Stimulated activated effector memory CD8-positive, alpha-beta T cell treated with anti-CD3 and anti-CD28 coated beads, Interleukin-12 subunit alpha, Interleukin-12 subunit beta, amount 100 ng/mL, for 72 hours (primary cell): ENCODE measurements around the gene PCBP3.

Source experiments
- ATAC-seq: fragments of 150-1000 bp; cut with Tn5 transposase; 2 replicates; pipeline ENCODE4 v1.10.0; 2021
- DNase-seq, 2 donors: peaks; one replicate each; pipeline ENCODE4 v3.0.0; 2021 to 2022; ENCODE audit warnings: low spot score in 2 of 2
- H3K27ac Mint-ChIP-seq: one replicate; pipeline ENCODE4 v1.8.0; 2022; ENCODE audit warnings: mild to moderate bottlenecking, mixed read lengths
- H3K36me3 Mint-ChIP-seq: one replicate; pipeline ENCODE4 v1.8.0; 2022; ENCODE audit warnings: mild to moderate bottlenecking, mixed read lengths
- H3K4me1 Mint-ChIP-seq: one replicate; pipeline ENCODE4 v1.8.0; 2022; ENCODE audit warnings: mixed read lengths
- H3K4me3 Mint-ChIP-seq: one replicate; pipeline ENCODE4 v1.8.0; 2022; ENCODE audit warnings: mild to moderate bottlenecking, mixed read lengths
- H3K9me3 Mint-ChIP-seq: one replicate; pipeline ENCODE4 v1.8.0; 2022; ENCODE audit warnings: mixed read lengths

PCBP3 gene

DNA sequence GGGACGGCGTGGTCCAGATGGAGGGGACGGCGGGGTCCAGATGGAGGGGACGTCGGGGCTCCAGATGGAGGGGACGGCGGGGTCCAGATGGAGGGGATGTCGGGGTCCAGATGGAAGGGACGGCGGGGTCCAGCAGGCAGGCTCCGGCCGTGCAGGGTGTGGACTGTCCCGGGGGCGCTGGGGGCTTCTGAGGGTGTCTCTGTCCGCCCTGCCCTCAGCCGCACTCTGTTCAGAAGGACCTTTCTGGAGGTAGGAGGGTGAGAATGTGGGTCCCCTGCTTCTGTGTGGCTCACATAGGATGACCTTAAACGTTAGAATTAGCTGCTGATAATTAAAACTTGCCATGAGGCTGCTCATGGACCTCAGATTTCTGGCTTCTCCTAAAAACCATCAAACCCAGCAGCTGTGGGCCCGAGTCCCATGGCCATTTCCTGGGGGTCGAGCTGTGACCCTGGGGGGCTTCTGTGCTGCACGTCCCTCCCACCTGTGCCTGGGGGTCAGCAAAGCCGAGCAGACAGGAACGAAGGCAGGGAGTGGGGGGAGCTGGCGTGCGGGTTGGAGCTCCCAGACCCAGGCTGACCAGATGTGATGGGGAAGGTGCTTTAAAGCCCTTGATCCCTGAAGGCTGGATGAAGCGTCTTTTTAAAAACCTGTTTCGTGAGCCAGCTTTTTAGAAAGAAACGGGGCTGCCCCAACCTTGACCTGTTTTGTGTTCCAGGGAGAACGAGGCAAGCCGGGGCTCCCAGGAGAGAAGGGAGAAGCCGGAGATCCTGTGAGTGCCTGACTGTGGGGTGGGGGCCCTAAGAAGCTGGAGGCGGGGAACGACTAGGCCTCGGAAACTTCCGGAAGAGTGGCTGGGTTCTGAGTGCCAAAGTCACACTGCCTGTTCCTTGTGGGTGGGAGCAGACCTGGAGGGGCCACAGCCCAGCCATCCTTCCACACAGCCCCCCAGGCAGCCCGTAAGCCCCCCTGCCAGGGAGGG is 345.1 kb downstream of the PCBP3 start:
- Mint-ChIP-seq H3K27ac (no peak overlapping the region), H3K4me3 (no peak overlapping the region), H3K4me1 (peaks cover 10% of the 10 kb centered on the region), H3K36me3 (no peaks in the 10 kb centered on the region), H3K9me3 (peaks cover 3% of the 10 kb centered on the region)
- DNase-seq (no peak), ATAC-seq (no peak)

DNA sequence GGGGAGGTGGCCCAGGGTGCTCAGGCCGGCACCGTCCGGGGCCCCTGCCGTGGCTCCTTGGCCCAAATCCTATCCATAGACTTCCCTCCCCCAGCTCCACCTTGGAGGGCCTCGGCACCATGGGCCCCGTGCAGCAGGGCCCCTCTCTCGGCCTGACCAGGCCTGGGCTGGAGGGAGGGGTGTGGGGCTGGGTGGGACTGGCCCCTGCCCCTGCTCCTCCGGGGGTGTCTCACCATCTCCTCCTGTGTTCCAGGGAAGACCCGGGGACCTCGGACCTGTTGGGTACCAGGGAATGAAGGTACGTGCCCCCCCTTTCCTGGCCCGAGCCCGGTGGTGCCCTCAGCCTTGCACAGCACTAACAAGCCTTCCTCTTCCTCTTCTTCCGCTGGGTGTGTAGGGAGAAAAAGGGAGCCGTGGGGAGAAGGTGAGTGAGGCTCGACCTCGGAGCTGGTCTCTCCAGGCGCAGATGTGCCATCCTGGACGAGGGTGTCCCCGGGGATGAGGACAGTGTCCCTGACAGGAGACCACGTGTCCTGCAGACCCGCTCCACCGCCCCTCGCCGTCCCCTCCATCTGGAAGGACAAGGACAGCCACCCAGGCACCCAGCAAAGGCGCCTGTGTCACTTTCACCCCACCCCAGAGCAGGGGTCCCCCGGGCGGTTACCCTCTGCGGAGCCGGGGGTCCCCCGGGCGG is 346.0 kb downstream of the PCBP3 start:
- Mint-ChIP-seq H3K9me3 (peaks cover 1% of the 10 kb centered on the region), H3K27ac (no peak overlapping the region), H3K4me1 (peaks cover 7% of the 10 kb centered on the region), H3K36me3 (no peaks in the 10 kb centered on the region), H3K4me3 (no peak overlapping the region)
- ATAC-seq = no peak
- no peak for DNase-seq

DNA sequence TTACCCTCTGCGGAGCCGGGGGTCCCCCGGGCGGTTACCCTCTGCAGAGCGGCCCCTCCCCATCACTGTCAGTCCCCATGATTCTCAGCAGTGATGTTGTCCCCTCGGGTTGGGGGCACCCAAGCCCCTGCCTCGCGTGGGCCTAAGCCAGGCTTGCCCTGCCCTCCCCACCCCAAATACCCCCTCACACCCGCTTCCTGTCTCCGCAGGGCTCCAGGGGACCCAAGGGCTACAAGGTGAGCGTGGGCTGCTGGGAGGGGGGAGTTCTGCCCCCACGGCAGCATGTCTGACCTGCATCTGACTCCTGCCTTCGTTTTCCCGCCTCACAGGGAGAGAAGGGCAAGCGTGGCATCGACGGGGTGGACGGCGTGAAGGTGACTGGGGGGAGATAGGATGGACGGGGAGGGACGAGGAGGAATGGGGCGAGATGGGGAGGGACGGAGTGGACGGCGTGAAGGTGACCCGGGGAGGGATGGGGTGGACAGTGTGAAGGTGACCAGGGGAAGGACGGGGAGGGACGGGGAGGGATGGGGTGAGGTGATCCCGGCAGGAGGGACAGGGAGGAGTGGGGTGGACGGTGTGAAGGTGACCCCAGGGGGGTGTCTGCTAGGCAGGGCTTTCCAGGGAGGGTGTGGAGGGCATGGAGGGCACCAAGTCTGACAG is 346.7 kb downstream of the PCBP3 start:
- Mint-ChIP-seq H3K9me3 (no peaks in the 10 kb centered on the region), H3K27ac (no peak overlapping the region), H3K4me3 (no peak overlapping the region), H3K36me3 (no peaks in the 10 kb centered on the region), H3K4me1 (no peaks in the 10 kb centered on the region)
- ATAC-seq (no peak), DNase-seq (no peak)

DNA sequence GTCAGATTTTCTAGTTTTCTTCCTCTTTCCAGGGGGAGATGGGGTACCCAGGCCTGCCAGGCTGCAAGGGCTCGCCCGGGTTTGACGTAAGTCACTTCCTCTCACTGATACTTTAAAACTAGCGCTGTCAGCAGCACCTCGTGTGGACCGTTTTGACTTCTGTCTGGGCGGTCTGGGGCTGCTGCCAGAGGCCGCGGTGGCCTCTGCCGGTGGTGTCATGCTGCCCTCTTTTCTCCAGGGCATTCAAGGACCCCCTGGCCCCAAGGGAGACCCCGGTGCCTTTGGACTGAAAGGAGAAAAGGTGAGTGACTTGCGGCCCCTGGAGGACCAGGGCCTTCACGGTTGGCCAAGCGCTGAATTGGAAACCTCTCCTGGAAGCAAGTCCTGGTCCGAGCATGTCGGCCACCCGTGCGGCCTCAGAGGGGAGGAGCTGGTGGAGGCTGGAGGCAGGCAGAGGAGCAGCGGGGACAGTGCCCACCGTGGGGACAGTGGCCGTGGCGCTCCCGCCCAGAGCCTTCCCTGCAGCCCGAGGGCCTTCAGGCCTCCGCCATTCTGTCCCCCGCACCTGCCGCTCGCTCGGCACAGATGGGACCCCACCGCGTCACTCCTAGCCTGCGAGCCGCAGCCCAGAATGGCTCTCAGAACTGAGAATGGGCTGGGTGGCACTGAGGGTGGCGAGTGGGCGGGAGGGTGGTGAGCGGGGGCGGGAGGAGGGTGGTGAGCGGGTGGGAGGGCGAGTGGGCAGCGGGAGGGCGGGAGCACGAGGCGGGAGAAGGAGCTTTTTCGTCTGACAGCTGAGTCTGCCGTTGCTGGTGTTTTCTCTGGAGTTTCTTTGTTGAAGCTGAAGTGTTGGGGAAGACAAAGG is 347.4 kb downstream of the PCBP3 start:
- no peak for ATAC-seq
- DNase-seq = no peak
- Mint-ChIP-seq H3K4me1 (no peaks in the 10 kb centered on the region), H3K4me3 (no peak overlapping the region), H3K9me3 (no peaks in the 10 kb centered on the region), H3K36me3 (no peaks in the 10 kb centered on the region), H3K27ac (no peak overlapping the region)

DNA sequence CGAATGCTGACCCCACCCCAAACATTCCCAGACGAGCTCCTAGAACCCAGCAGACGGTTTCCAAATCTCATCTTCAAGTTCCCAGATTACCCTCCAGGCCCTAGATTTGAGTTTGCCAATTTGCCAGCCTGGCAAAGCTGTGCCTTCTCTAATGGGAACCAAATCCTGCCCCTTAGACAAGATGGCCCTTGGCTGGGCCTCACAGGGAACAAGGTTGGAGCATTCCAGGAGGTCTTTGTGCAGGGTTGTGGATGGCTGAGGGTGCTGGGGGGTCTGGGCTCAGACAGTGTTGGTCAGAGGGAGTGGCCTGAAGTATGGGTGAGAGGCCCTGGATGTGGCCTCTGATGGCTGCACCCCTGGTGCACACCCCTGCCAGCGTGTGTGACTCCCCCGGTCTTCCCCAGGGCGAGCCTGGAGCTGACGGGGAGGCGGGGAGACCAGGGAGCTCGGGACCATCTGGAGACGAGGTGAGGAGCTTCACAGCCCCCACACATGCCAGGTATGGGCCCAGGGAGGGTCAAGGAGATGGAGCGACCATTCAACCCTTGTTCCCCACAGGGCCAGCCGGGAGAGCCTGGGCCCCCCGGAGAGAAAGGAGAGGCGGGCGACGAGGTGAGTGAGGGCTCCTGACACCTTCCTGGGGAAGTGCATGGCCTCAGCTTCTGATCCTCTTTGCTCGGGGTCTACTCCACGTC is 348.2 kb downstream of the PCBP3 start:
- H3K27ac Mint-ChIP-seq = no peak overlapping the region
- no peak for DNase-seq
- no peaks in the 10 kb centered on the region for H3K9me3 Mint-ChIP-seq
- H3K36me3 Mint-ChIP-seq = no peaks in the 10 kb centered on the region
- H3K4me1 Mint-ChIP-seq = no peaks in the 10 kb centered on the region
- ATAC-seq = no peak
- no peak overlapping the region for H3K4me3 Mint-ChIP-seq
